Measurements from ENCODE around the gene POLA1. TPM values are rescaled to one million over a fixed set of nuclear protein-coding genes. Genes with fewer than 3 reads are reported as not detected.

POLA1 gene
- total RNA-seq, 1 donor: 12.9 TPM

DNA sequence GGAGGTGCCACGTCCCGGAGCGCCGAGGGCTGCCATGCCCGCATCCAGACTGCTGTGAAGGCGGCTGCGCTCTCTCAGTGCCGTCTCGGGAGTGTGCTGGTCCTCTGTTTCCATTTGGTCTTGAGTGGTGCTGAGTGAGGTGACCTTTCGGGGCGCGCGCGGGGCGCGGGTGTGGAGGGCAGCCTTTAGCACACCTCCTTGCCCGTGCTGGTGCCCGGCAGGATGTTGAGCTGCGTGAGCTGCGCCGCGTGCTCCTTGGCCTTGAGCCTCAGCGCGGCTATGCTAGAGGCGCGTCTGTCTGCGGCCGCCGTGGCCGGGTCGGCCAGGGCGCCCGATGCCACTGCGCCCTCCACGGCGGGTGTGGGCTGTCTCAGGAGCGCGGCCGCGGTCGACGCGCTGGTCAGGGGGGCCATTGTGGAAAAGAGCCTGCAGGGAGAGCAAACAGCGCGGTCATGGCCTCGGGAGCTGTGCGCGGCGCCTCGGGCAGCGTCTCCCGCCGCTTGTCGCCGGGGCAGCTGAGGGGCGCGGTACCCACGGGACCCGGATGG is 310.8 kb downstream of the POLA1 start:
- no peak for DNase-seq (ENCODE audit: low read depth in 2 of 3, low spot score in 2 of 3)

DNA sequence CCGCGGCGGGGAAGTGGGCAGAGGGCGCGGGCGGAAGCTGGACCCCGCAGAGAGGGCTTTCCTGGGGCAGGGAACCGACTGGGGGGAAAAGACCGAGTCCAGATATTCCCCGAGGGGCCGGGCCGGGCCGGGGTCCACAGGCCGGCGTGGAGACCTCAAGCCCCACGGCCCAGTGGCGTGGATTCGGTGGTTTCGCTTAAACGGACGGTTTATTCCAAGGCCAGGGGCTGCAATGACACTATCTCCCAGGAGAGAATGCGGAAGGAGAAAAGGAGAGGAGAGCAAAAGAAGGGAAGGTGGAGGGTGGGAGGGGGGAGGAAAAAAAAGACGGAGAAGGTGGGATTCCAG is 311.3 kb downstream of the POLA1 start:
- no peak for DNase-seq (ENCODE audit: low read depth in 2 of 3, low spot score in 2 of 3)

DNA sequence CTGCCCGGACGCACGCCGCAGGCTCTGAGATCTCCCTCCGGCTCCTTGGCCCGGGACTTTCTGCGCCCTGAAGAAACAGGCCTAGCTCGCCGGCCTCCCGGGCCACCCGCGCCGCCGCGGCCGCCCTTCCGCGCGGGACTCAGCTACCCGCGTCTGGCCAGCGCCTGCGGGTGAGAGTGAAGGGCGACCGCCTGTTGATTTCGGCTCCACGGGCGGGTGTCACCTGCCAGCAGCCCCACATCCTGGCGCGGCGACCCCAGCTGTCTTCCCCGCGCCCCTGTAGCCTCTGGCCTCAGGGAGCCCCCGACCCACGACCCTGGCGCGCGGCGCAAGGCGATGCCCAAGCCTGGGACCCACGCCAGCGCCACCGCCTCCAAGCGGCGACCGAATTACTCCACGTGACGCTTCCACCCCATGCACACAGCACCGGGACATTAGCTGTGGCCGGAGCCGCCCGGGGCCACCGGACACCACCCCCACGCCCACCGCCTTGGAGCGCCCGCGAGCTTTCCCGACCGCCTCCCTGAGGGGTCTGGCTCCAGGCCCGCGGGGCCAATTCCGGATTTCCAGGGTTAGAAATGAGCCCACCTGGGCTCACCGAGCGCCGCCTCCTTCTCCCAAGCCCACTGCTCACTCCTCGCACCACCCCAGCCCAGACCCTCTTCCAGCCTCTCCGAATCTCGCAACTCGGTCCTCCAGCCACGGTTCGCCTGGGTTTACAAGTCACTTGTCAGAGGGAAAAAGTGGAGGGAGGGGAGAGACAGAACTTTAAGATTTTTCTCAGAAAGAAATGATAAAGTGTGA is 311.9 kb downstream of the POLA1 start:
- no peak for DNase-seq (ENCODE audit: low read depth in 2 of 3, low spot score in 2 of 3)

DNA sequence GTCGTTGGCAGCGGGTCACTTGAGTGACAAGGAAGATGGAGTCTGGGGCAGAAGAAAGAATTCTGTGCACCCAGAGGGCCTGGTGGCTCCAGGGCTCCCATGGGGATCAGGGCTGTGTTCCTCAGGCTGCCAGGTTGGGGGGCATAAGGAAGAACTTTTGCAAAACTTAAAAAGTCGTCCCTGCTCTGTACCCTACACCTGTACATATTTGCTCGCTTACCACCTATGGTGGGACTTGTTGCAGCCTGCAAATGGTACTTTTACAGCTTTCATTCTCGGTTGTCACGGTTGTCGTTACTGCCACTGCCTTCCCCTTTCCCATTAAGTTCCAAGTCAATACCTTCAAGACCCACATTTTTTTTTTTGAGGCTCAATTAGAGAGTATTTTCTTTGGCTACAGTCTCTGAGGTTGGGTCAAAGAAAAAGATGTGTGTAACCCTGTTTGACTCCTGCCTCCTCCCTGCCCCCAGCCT is 312.9 kb downstream of the POLA1 start:
- no peak for DNase-seq (ENCODE audit: low read depth in 2 of 3, low spot score in 2 of 3)

DNA sequence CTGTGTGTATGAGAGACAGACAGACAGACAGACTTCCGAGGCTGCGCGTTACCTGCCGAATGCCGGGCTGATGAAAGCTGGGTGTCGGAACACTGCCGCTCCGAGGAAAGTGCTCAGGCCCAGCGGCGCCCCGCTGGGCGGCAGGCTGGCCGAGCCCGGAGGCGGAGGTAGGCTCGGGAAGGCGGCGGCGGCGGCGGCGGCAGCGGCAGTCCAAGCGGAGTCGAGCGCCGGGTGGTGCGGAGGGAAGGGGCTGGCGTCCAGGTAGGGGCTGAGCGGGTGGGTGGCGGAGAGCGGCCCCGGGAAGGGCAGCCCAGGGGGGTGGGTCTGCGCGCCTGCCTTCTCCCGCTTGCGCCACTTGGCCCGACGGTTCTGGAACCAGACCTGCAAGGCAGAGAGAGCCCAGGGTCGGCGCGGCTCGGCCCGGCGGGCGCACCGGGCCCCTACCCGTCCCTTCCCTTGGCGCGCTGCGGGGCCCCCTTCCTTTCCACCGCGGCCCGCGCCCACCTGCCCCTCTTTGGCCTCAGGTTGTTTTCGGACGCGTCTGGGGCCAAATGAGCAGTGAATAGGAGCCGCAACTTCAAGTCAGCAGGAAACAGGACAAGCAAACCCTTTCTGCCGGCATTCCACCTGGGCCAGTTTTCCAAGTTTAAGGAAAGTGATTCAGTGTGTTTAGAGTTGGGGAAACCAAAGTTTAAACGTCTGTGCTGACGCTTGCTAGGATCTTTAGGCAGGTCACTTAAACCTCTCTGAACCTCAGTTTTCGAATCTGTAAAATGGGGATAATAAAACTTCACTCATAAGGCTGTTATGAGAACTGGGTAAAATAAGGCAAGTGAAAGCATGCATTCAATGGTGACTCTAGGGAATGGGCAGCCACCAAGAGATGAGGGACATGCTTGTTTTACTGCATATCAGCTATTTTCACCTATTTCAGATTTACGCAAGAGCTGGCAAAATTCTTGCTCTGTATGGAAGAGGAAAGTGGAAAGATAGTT is 313.6 kb downstream of the POLA1 start:
- no peak for DNase-seq (ENCODE audit: low read depth in 2 of 3, low spot score in 2 of 3)

DNA sequence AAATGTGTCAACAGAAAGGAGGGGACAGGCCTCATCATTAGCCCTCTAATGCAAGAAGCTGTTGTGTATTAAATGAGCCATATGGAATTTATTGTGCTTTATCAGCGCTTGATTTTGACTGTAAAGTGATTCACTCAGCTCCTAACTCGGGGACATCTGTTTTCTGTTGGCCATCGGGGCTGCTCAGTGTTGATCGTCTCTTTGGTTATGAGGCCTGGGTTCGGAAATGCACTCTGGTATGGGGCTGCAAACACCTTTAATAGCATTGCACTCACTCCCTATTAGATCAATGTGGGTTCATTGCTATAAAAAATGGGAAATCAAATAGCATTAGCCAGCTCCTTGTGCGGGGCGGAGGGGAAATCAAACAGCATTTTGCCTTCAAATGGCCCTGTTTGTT is 315.7 kb downstream of the POLA1 start:
- no peak for DNase-seq (ENCODE audit: low read depth in 2 of 3, low spot score in 2 of 3)

DNA sequence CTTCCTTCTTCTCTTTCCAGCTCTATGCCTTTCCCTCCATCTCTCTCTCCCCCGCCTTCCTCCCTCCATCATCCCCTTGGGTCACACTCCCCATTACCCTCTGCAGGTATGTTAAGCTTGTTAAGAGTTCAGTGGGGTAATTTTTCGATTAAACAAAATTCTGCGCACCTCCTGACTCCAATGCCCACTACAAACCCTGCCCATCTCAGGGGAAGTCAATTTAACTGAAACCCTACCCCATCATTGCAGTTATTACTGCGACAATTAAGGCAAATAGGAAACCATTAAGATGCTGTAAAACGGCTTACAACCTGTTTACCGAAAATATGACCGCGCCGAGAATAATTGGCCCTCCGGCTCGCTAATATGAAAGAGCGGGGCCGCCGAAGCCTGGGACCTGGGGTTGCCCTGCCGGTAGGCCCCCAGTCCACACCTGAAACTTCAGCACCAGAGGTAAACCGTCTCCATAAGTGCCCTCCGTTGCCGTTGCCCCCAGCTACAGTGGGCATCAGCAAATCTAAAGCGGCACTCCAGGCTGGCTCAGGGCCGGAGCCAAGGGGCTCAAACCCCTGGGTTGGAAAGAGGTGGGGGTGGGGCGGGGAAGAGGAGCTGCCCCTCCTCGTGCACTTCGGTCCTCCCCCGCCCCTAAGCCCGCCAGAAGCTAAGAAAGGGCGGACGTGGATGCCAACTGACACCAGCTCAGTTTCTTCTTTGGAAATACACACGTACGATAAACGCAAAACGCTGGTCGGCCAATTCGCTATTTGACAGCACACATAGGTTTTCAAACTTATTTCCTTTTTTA is 317.3 kb downstream of the POLA1 start:
- no peak for DNase-seq (ENCODE audit: low read depth in 2 of 3, low spot score in 2 of 3)

DNA sequence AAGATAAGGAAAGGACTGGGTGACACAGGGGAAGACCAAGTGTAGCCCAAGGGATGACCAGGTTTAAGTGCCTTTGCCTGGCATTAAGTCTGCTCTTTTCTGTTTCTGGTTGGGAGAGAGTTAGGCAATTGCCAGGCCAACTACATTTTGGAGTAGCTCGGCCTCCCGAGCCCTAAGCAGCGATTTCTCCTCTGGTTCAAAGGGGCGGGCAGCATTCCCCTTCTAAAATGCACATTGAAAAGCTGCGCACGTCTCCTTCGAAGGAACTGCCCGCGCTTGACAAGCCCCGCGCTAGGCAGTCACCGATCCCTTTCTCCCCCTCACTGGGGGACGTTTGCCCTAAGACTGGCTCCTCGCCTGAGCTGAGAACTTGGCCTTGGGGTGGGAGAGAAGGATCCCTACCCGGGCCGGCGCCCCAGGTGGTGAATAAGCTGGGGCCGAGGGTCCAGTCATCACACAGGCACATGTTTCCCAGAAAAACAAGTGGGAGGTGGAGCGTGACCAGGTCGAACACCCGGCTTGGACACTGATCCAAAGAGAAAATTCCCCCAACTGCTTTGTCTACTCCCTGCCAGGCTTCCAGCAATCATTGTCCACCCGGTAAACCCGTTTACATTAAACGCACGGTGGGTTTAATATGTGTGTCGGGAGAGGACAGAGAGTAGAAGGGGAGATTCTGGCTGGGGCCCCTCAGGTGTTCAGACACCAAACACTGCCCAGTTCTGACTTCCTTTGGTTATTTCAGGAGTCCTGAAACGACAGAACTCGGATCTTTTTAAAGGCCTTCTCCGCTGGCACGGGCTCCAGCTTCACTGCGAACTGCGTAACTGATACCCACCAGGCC is 318.1 kb downstream of the POLA1 start:
- DNase-seq (ENCODE audit: low read depth in 2 of 3, low spot score in 2 of 3): no peak

DNA sequence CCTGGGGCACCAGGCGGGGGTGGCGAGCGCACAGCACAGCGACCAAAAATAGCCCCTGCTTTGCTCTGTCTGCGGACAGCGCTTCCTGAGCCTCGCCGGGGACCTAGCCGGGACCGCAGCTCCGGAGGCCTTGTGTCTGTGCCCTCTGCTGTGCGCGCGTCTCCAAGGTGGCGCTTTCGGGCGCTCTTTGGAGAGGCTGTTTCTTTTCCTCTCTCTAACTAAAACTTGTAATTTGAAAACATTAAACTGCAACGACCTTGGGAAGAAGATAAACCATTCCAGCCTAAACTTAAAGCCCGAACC is 318.7 kb downstream of the POLA1 start:
- no peak for DNase-seq (ENCODE audit: low read depth in 2 of 3, low spot score in 2 of 3)

DNA sequence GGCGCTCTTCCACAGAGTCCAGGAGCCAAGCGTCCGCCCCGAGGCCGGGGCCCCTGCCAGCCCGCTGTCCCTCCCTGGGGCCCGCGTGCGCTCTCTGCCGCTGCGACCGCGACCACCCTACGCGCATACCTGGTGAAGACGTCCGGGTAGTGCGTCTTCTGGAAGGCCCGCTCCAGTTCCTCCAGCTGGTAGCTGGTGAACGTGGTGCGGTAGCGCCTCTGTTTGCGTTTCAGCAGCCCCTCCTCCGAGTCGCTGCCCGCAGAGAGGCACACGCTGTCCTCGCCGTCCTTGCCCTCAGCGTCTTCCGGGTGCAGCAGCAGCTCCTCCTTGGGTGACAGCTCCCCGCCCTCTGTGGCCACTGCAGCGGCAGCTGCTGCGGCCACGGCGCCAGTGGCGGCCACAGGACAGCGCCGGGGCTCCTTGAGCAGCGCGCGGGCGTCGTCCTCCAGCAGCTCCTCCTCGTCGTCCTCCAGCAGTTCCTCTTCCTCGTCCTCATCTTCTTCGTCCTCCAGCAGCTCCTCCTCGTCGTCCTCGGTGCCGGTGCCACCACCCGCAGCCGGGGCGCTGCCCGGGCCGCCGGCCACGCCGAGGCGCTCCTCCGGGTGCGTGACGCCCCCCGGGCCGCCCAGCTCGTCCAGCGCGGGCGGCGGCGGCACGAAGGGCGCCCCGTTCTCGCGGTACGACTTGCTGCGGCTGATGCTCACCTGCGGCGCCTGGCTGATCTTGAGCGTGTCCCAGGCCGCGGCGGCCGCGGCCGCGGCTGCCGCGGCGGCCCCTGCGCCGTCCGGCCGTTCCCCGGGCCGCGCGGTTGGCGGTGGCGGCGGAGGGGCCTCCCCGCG is 319.3 kb downstream of the POLA1 start:
- DNase-seq (ENCODE audit: low read depth in 2 of 3, low spot score in 2 of 3): no peak

DNA sequence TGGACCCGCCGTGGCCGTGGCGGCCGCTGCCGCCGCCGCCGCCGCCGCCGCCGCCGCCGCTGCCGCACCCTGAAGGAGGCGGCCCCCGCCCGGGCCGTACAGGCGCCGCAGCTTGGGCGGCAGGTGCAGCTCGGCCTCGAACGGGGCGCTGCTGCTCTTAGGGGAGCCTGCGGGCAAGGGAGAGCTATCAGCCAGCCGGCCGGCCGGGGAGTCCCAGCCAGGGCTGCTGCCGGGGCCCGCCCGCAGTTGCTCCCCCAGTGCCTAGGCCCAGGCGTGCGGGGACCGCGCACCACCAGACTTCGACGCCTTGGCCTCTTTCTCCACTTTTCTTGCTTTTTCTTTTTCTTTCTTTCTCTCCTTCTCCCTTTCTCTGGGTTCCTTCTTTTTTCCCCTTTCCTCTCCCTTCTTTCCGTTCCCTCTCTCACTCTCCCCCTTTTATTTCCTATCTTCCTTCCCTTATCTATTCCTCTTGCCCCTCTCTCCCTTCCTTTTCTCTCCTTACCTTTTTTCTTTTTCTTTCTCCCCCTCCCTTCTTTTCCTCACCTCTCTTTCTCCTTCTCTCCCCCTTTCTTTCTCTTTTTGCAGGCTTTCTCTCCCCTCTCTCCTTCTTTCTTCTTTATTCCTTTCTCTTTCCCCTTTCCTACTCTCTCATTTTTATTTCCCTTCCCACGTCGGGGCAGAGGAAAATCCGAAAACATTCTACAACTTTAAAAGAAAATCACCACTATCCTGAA is 320.1 kb downstream of the POLA1 start:
- DNase-seq (ENCODE audit: low read depth in 2 of 3, low spot score in 2 of 3): no peak

DNA sequence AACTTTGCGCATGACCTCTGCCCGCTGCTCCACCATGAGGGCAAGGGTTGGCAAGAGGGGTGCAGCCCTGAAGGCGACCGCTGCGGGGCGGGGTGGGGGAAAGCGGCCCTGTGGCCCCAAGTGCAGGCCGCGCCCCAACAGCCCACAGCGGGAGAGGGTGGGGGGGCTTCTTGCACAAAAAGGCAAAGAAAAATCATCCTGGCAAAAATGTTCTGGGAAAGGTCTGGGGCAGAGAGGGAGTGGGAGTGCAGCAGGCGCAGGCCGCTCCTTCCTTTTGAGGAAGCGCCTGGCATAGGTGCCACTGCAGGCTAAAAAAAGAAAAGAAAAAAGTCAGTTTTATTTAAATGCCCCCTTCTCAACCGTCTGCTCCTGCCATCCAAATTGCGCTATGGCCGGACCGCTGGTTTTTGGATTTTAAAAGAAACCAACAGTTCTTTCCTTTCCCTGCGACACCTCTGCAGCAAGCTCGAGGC is 320.7 kb downstream of the POLA1 start:
- no peak for DNase-seq (ENCODE audit: low read depth in 2 of 3, low spot score in 2 of 3)

DNA sequence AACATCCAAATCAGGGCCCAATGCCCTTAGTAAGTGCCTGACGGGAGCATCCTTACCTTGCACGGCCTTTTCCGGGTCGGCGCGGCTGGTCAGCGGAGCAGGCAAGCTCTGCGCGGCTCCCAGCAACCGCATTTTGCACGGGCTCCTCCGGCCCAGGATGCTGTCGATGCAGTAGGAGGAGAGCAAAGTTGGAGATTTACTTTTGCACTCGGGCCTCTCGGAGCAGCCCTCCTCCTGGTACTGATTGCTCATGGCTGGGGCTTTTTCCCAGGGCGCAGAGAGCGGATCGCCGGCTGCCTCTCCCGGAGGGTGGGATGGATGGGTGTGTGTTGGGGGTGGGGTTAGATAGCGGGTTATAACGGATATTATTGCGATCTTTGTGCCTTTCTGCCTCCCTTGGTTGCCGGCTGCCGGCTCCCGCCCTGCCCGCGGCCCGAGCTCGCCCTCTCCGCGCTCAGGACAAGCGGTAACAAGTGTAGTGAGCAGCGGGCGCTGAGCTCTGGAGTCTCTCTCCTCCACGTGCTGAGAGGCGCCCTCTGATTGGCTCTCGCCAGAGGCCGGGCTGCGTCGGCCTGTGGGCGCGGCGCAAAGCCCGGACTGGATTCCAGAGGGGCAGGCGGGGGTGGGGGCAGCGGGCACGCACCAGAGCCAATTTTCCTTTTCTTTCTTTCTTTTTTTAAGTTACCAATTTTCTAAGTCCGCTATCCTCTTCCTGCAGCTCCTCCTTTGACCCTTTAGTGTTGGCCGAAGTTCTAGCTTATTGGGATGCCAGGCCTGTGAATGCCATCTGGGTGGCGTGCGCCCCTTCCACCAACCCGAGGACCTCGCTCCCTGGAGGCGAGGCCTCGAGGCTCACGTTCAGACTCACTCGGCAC is 322.0 kb downstream of the POLA1 start, which contains the start of gene ARX:
ARX (minus strand) TSS at position 480 of the 875 bp plus-strand sequence; CDS start at position 252, 228 bp downstream.
- DNase-seq (ENCODE audit: low read depth in 2 of 3, low spot score in 2 of 3): peak in 2 of 3 donors; percentile 68 to 72

DNA sequence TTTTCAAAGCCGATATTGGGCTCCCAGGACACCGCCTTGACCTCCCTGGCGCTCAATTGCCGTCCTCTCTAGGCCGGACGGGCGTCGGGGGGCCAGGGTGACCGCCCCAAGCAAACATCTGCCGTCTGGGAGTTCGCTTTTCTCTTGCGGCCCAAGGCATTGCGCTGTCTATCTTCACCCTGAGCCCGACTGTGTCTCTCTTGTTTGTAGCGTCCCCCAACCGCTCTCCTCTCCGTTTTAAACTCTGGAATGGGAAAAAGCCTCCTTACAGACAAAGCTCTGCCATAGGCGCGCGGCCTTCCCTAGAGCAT is 322.6 kb downstream of the POLA1 start:
- no peak for DNase-seq (ENCODE audit: low read depth in 2 of 3, low spot score in 2 of 3)

DNA sequence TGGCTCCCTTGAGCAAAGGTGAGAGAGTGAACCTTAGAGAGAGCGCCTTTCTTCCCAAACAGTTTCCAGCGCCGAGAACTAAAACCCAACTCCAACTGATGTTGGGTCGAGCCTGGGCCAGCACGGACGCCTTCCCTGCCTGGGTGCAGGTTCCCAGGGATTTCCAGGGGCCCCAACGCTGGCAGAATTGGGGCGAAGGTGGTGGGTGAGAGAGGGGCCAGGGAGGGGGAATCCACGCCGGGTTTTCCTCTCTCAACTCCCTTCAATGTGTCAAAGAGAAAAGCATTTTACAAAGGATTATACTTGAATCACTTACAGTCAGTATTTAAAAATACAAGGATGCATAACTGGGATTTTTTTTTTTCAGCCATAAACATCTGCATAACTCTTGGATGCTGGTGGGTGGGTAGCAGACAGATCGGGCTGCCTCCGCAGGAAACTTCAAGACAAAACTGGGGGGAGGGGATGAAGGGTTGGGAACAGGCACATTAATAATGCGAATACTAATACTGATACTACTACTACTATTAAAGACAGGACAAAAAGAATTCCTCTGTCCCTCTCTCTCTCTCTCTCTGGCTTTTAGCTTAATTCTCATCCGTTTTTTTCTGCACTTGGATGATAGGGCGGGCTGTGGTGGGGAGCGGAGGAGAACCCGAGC is 323.4 kb downstream of the POLA1 start:
- no peak for DNase-seq (ENCODE audit: low read depth in 2 of 3, low spot score in 2 of 3)

DNA sequence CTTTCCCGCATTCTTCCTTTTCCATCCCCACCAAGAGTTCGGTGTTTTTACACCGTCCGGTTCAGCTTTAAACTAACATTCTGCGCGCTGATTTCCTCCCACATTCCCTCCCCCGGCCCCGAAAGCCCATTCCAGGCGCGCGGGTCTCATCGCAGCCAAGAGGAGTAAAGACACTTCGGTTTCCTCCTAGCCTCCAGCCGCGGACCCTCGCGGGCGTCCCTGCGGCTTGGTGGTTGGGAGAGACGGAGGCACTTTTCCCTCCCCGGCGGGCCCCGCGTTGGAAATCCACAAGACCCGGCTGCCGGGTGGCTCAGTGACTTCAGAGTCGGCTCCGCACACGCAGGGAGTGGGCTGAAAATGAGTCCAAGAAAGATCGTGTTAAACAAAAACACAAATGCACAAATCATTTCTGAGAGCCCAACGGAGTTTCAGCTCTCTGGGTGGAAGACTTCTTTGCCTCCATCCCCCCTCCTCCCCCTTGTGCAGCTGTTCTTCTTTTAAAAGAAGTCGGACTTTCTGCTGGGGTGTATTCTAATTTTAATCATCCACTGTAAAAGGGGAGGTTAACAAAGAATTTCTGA is 324.0 kb downstream of the POLA1 start:
- no peak for DNase-seq (ENCODE audit: low read depth in 2 of 3, low spot score in 2 of 3)
